ENCODE measurements around the gene DLG1.
A peak's percentile ranks its signal among the peaks of the same experiment; 100 is the strongest.

The DLG1 gene

DNA sequence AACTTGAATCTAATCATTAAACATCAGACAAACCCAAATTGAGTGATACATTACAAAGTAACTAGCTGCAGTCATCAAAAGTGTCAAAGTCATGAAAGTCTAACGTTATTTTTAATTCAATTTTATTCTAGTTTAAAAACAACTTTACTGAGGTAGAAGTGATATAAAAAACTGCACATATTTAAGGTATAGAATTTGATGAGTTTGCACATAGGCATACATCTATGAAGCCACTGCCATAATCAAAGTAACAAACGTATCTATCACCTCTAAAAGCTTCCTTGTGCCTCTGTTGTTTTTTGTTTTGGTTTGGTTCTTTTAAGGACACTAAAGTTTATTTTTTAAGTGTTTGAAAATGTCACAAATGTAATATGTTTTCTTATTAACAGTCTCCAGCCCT lies 130.9 kb downstream of the DLG1 start:
- DNase-seq, result no peak

DNA sequence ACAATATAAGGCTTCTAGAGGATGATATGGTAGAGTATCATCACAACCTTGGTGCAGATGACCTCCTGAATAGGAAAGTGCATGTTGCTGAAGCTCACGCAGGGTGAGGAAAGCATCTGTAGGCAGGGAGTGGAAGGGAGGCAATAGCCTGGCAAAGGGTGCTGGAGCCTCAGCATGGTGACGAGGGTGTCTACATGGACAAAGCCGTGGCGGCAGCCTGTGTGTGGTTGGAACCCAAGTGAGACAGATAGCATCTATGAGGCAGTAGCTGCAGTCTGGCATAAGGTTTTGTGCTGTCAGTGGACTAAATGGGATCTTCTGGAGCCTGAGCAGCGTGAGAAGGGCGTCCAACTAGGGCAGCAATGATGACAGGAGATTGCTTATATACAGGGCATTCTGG lies 132.5 kb downstream of the DLG1 start:
- DNase-seq, result no peak

DNA sequence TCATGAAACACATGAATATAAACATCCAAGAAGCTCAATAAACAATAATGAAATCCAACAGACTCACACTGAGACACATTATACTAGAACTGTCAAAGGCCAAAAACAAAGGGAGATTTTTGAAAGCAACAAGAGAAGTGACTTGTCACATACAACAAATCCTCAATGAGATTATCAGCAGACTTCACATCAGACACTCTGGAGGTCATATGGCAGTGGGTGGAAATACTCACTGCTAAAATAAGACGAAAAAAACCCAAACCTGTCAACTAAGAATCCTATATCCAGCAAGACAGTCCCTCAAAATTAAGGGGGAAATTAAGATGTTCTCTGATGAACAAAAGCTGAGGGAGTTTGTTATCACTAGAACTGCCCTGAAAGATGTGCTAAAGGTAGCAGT lies 143.4 kb downstream of the DLG1 start:
- no peak for DNase-seq

DNA sequence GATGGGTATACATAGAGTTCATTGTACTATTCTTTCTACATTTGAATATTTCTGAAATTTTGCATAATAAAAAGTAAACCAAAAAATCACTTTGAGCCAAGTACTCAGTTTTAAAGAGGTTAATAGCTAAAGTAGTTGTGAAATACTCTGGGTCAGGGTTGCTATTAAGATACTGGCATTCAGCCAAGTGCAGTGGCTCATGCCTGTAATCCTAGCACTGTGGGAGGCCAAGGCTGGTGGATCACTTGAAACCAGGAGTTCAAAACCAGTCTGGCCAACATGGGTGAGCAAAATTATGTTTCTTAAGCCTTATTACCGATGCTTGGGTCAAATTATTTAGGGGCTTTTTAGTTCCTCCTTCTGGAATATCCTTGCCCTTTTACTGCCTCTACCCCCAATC lies 146.8 kb downstream of the DLG1 start:
- DNase-seq, result peak; percentile 82

DNA sequence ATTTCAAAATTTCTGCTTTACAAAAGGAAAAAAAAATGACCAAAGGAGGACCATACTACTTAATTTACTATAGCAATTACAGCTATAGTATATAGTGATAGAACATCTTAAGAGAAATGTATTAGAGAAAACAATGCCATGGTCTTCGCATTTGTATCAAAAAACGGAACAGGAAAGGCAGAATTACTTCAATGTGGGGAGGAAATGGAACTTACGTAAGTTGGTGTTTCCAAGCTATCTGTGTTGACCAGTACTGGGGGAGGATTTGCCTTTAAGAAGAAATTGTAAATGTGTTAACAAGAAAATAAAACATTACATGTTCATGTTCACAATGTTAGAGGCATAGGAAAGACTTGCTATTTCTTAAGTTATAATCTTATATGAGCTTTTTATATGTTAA lies 148.9 kb downstream of the DLG1 start:
- DNase-seq, result peak; percentile 81

DNA sequence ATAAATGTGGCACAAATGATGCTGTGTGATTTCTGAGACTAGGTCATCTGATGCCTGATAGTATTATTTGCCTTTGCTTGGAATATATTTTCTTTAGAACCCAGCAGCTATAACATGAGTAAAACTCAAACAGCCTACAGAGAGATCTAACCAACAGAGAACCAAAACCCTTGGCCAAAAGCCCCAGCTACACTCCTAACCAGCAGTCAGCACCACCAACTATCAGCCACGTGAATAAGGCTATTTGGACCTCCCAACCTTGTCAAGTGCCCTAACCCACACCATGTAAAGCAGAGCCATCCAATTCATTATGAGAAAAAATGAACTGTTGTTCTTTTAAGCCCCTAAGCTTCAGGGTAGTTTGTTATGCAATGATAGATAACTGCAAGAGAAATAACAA lies 154.2 kb downstream of the DLG1 start:
- no peak for DNase-seq

DNA sequence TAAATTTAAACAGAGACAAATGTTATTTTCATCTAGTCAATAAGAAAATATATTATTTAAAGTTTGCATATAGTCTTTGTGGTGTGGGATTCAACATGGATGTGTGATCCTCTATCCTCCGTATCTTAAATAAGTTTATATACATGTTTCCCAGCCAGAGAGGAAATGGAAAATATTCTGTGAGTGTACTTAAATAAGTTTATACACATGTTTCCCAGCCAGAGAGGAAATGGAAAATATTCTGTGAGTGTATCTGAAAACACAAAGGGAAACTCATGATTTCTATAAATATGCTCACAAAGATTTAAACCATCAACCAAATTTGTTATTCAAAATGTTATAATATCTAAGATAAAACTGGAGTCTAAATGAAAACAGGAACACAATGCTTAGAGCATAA lies 158.8 kb downstream of the DLG1 start:
- no peak for DNase-seq

DNA sequence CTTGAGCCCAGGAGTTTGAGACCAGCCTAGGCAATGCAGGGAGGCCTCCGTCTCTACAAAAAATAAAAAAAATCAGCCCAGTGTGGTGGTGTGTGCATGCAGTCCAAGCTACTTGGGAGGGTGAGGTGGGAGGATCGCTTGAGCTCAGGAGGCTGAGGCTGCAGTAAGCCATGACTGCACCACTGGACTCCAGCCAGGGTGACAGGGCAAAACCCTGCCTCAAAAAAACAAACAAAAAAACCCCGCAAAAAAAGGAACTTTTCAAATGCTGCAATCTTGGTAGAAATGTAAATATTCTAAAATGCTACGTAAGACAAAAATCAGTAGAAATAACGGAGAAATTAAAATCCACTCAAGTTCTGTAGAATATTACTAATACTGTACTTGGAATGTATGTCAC lies 160.7 kb downstream of the DLG1 start:
- DNase-seq, result peak; percentile 14

DNA sequence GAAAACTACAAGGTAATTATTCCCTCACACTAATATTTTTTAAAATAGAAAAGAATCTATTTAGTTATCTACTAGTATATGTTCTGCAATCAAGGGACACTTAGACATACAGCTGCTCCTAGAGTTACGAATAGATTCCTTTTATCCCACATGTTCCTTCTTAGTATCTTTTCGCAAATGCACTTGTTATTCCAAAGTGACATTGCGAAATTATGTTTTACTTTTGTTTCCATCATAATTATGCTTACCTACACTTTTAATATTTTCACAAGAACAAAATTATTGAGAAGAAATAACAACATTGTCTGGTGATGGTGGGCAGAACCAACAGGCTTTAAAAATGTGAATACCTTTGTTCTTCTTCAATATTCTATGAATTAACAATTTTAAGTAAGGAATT lies 161.7 kb downstream of the DLG1 start:
- no peak for DNase-seq

DNA sequence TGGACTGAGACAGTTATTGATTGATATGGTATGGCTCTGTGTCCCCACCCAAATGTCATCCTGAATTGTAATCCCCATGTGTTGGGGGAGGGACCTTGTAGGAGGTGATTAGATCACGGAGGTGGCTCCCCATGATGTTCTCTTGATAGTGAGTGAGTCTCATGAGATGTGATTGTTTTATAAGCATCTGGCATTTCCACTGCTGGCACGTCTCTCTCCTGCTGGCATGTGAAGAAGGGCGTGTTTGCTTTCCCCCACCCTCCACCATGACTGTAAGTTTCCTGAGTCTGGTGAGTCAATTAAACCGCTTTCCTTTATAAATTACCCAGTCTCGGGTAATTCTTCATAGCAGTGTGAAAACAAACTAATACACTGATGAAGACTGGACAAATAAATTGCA lies 163.2 kb downstream of the DLG1 start:
- DNase-seq, result no peak

DNA sequence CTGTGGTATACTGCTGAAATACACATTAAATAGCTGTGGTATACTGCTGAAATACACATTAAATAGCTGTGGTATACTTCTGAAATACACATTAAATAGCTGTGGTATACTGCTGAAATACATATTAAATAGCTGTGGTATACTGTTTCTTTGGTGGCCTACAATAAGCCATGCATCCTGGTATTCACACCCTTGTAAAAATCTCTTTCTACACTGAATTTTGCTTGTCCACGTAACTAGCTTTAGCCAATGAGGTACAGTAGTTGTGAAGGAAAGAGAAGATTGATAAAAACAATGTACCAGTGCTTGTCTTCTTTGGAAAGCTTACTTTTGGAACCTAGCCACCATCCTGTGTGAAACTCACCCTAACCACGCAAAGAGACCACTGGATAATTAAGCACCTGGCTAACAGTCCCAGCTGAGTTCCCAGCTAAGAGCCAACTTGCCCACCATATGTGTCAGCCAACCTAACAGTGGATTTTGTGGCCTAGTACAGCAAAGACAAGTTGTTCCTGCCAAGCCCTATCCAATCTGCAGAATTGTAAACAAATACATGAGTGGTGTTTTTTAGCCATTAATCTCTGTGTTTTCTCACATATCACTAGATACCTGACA lies 165.4 kb downstream of the DLG1 start:
- DNase-seq, result no peak

DNA sequence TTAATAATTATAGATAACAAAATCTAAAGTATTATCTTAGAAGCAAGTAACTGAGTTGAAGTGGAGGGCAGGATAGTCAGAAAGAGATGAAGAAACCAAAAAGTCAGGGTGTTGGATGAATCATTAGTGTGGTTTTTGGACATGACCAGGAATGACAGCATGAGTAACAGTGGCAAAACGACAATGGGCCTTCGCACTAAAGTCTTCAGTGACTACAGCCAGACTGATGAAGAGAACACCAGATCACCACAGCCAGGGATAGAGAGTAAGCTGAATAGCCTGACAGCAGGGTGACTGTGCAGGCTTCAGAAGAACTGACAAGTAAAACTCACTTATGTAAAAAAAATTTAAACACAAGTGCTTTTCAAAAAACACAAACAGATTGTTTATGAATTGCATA lies 172.8 kb downstream of the DLG1 start:
- peak; percentile 86 for DNase-seq

DNA sequence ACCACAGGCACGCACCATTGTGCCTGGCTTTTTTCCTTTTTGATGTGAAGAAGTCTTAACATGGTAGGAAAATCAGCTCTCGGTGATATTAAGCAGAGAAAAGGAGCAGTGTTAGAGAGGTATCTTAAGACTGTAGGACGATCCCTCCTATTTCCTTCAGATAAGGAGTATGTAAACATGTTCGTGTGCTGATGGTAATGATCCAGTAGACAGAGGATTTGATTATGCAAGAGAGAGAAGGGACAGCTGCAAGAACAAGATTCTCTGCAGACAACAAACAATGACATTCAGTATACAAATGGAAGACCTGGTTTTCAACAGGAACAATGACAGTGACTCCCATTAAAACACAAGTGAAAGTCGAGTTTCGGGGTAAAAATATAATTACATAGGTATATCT lies 173.7 kb downstream of the DLG1 start:
- peak; percentile 46 for DNase-seq

DNA sequence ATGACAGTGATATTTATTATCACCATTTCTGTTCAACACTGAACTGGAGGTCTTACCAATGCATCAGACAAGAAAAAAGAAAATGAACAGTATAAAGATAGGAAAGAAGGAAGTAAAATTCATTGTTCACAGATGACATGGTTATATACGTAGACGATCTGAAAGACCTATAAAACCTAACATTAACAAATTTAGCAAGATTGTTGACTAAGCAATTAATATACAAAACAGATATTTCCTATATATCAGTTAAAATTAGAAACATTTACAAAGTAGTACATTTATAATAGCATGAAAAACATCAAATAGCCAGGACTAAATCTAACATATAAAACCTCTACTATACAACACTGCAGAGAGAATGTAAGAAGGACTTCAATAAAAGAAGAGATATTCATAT lies 176.0 kb downstream of the DLG1 start:
- DNase-seq, result no peak

DNA sequence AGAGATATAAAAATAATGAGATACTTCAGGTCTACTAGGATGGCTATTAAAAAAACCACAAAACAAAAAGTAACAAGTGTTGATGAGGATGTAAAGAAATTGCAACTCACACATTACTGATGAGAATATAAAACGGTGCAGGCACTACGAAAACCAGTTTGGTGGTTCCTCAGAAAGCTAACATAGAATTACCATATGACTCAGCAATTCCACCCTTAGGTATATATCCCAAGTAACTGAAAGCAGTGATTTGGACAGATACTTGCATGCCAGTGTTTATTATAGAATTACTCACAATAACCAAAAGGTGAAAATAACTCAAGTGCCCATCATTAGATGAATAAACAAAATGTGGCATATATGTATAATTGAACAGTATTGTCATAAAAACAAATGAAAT lies 181.3 kb downstream of the DLG1 start:
- no peak for DNase-seq

DNA sequence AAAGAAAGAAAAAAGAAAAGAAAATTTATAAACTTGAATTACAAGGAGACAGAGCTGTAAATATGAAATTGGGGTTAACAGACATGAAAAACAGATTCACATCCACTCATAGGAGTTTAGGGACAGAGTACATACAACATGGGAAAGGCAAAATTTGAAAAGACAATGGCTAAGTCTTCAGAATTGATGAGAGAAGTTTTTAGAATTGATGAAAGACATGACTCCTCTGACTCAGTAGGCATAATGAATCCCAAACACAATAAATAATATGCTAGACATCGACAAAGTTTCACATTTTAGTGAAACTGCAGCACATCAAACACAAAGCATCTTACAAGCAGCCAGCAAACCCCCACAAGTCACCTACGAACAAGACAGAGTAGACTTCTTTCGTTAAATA lies 184.4 kb downstream of the DLG1 start:
- DNase-seq, result no peak

DNA sequence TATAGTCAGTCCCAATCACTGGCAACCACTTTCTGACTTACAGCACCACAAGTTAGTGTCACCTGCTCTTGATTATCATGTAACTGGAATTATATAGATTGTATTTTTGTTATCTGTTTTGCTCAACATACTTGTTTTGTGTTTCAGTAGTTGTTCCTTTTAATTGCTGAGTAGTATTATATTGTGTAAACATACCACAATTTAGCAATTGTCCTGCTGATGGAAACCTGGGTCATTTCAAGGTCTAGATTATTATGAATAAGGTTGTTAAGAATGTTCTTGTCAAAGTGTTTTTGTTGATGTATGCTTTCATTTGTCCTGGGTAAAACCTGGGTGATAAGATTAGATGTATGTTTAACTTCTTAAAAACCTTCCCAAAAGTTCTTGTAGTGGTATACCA lies 186.7 kb downstream of the DLG1 start:
- no peak for DNase-seq

DNA sequence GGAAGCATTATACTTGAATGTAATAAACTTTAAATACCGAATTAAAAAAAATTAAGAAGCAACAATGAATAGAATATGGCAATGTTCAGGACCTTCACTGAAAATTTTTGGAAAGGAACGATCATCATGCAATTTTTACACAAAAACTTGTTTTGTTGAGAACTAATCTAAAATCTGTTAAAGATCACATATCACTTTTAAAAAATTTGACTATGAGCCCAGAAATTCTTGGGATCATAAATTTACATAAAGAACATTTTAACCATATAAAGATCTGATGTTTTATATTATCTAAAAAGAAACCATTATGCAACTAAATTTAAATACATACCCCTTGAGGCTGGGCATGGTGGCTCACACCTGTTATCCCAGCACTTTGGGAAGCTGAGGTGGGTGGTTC lies 192.6 kb downstream of the DLG1 start:
- DNase-seq, result no peak

DNA sequence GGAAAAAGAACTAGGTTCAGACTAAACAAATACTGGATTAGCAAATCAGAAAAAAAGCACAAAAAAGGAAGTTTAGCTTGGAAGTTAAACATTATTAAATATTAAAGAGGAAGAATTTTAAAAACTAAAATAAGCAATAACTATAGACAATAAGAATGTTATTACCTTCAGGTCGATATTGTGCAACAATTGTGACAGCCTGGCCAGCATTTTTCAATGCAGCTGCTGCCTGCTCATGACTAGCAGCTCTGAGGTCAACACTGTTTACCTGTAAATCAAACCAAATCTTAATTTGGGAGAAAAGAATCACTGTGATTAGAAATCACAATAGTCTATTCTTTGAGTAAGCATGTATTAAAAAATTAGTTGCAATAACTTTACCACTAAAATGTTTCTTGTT lies 193.7 kb downstream of the DLG1 start:
- DNase-seq, result no peak

DNA sequence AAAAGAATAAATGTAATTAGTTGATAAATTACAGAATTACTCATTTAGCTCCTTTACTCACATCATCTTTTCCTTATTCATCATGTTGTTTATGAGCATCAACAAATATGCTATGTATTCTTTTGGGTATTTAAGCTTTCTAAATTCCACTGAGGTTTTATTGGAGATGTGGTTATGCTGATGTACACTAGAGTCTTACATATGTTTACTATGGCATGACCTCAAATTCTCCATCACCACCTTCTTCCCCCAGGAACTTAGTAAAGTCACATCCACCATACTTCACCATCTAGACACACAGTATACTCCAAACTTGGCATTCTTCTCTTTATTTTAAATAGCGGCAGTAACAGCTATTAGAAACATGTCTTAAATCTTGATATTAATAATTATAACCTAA lies 194.6 kb downstream of the DLG1 start:
- DNase-seq, result no peak

DNA sequence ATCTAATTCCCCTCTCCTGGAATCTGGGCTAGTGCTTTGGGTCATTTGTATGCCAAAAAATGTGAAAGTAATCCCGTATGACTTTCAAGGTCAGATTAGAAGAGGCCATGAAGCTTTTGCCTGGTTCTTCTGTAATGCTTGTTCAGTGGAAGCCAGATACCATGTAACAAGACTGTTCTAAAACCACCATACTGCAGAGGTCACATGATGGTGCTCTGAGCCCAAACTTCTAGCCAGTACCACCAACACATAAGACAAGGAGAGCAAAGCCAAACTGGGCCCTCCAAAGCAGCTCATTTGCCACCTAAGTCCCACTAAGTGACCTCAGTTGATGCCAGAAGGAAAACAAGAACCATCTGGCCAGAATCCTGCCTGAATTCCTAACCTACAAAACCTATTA lies 204.5 kb downstream of the DLG1 start:
- no peak for DNase-seq

DNA sequence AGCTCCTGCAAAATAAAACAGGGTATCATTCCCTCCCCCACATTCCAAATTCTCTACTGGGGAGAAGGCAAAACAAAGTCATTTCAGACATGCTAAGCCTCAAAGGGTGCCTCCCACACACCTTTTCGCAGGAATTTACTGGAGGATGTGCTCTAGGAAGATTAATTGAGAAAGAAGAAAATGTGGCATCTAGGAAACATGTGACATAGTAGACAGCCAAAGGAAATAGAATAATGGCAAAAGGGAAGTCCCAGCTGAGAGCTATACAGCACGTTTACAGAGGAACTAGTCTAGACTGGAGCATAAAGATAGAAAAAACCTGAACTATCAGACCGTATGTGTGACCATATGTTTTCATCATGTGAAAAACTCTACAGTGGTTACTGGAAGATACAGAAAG lies 210.0 kb downstream of the DLG1 start:
- DNase-seq, result peak; percentile 52

DNA sequence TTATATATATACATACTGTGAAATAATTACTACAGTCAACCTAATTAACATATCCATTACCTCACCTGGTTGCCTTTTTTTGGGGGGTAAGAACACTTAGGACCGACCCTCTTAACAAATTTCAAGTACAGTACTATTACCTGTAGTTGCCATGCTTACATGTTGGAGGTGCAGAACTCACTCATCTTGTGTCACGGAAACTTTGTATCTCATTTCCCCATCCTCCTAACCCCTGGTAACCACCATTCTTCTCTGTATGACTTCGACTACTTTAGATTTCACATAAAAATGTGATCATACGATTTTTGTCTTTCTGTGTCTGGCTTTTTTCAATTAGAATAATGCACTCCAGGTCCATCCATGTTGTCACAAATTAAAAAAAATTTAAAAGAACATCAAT lies 213.3 kb downstream of the DLG1 start:
- no peak for DNase-seq

DNA sequence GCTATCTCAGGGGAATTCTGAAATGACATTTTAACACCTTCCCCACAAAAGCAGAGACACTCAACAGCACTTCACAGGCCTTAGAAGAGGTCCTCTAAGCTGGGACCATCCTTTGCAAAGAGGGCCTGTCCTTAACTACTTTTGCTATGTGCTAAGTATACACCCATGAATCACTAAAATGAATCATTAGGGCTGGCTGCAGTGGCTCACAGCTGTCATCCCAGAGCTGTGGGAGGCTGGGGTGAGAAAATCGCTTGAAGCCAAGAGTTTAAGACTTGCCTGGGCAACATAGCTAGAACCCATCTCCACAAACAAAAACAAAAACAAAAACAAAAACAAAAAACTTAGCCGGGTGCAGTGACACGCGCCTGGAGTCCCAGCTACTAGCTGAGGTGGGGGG lies 214.9 kb downstream of the DLG1 start:
- peak; percentile 71 for DNase-seq

DNA sequence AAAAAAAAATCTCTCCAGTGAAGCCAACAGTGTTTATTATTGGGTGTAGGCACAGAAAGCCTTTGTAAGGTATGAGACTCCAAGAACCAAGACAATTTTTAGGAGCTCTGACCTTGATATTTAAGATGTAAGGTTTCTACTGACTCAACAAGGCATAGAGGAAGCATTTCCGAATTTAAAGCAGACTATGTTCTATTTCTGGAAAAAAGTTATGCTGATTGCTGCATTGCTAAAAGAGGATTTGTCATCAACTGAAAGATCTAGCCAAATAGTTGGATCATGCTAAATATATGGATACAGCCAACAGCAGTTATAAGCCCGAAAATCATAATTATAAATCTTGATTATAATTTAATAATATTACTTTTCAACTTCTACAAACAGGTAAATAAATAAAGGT lies 215.5 kb downstream of the DLG1 start:
- DNase-seq, result peak; percentile 24

DNA sequence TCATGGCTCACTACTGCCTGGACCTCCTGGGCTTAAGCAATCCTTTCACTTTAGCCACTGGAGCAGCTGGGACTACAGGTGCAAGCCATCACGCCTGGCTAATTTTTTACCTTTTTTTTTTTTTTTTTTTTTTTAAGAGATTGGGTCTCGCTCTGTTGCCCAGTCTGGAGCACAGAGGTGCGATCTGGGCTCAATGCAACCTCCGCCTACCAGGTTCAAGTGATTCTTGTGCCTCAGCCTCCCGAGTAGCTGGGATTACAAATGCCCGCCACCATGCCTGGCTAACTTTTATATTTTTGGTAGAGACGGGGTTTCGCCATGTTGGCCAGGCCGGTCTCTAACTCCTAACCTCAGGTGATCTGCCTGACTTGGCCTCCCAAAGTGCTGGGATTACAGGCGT lies 218.1 kb downstream of the DLG1 start:
- DNase-seq, result no peak
